Measurements from ENCODE around the gene C1orf116. TPM values are rescaled to one million over a fixed set of nuclear protein-coding genes. Genes with fewer than 3 reads are reported as not detected.

C1orf116 gene
- total RNA-seq, 1 experiment from 2014 or later, result 2.4 TPM

DNA sequence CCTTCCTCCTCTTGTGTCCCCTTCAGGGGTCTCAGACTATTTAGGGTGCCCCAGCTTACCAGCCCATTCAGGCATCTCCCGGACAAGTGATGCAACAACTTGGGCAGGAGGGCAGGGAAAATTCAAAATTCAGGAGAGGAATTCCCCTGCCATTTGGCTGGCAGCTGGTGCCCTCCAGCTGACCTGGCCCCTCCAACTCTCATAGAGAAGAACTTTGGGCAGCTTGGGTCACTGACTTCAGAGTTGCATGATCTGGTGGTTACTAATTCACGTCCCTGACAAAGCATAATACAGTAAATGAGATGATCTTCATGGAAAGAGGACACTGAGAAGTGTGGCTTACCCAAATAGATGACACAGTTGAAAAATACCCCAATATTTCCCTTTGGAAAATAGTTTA lies 62.1 kb downstream of the C1orf116 start, which contains the start of gene FCAMR (continued):
- no peak for TF ChIP-seq KAT7 (CRISPR knock-in tag; IDR thresholded peaks at IDR 0.05; ENCODE audit: borderline replicate concordance)
- TF ChIP-seq ATF3 (CRISPR knock-in tag; conservative IDR thresholded peaks at IDR 0.05), result no peak
- no peak for TF ChIP-seq SP1 (CRISPR knock-in tag; conservative IDR thresholded peaks at IDR 0.05)

DNA sequence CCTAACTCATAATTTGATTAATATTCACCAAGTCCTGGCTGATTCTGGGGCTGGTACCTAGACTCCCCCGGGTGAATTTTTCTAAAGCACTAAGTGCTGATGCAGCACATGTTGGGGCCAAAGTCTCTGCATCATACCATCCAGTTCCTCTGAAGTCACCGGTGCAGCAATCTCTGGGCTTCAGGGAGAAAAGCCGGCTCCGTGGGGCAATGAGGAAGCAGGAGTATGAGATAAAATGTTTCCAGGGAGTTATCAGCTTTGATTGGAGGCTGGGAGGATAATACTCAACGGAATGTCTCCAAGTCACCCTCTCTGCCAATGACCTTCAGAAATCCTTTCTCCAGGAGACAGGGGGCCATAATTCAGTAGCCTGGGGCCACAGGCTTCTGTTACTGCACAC lies 63.5 kb downstream of the C1orf116 start:
- ATAC-seq, result no peak
- peaks cover 3% of the 10 kb centered on the region; the same call in 1 of the 2 replicates for H3K27me3 Mint-ChIP-seq (ENCODE audit: low read depth)
- no peaks in the 10 kb centered on the region for H3K36me3 Mint-ChIP-seq
- DNase-seq (ENCODE audit: low spot score), result no peak
- TF ChIP-seq HMGA2 (CRISPR knock-in tag; IDR thresholded peaks at IDR 0.05) (no peak), GTF2I (CRISPR knock-in tag; conservative IDR thresholded peaks at IDR 0.05) (no peak), ZNF138 (CRISPR knock-in tag; conservative IDR thresholded peaks at IDR 0.05) (no peak), SMAD4 (CRISPR knock-in tag; IDR thresholded peaks at IDR 0.05) (no peak), ELF4 (CRISPR knock-in tag; IDR thresholded peaks at IDR 0.05; ENCODE audit: low read depth) (no peak), JUN (CRISPR knock-in tag; IDR thresholded peaks at IDR 0.05) (no peak), ZNF396 (CRISPR knock-in tag; IDR thresholded peaks at IDR 0.05; ENCODE audit: borderline replicate concordance) (no peak), IRF1 (CRISPR knock-in tag; IDR thresholded peaks at IDR 0.05) (no peak), PREB (CRISPR knock-in tag; IDR thresholded peaks at IDR 0.05; ENCODE audit: borderline replicate concordance) (no peak)
- TF ChIP-seq, protein P1, sequence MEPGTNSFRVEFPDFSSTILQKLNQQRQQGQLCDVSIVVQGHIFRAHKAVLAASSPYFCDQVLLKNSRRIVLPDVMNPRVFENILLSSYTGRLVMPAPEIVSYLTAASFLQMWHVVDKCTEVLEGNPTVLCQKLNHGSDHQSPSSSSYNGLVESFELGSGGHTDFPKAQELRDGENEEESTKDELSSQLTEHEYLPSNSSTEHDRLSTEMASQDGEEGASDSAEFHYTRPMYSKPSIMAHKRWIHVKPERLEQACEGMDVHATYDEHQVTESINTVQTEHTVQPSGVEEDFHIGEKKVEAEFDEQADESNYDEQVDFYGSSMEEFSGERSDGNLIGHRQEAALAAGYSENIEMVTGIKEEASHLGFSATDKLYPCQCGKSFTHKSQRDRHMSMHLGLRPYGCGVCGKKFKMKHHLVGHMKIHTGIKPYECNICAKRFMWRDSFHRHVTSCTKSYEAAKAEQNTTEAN (CRISPR knock-in tag; IDR thresholded peaks at IDR 0.05), result no peak
- TF ChIP-seq, protein P2, sequence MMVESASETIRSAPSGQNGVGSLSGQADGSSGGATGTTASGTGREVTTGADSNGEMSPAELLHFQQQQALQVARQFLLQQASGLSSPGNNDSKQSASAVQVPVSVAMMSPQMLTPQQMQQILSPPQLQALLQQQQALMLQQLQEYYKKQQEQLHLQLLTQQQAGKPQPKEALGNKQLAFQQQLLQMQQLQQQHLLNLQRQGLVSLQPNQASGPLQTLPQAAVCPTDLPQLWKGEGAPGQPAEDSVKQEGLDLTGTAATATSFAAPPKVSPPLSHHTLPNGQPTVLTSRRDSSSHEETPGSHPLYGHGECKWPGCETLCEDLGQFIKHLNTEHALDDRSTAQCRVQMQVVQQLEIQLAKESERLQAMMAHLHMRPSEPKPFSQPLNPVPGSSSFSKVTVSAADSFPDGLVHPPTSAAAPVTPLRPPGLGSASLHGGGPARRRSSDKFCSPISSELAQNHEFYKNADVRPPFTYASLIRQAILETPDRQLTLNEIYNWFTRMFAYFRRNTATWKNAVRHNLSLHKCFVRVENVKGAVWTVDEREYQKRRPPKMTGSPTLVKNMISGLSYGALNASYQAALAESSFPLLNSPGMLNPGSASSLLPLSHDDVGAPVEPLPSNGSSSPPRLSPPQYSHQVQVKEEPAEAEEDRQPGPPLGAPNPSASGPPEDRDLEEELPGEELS (CRISPR knock-in tag; IDR thresholded peaks at IDR 0.05), result no peak
- POLR2A ChIA-PET, result no interaction called here
- H3K9me3 Mint-ChIP-seq, result no peaks in the 10 kb centered on the region
- H3K4me3 Mint-ChIP-seq, result no peak overlapping the region
- no peaks in the 10 kb centered on the region for H3K4me1 Mint-ChIP-seq
- CTCF ChIA-PET, result interaction anchor here (1.1 to 2.1 kb wide), 2 partner anchors 11 to 34 kb away, joined by 3 to 8 read pairs; no protein-coding TSS in a partner anchor
- H3K27ac Mint-ChIP-seq, result no peak overlapping the region

Other genes with a start within 250 kb of the C1orf116 start
- gene IL20, start 167.1 kb downstream of the C1orf116 start, total RNA-seq (2021), result not detected in 3 replicates
- gene IL24, start 135.3 kb downstream of the C1orf116 start, total RNA-seq (2021), result not detected in 3 replicates
- gene FCMR, start 110.8 kb downstream of the C1orf116 start, total RNA-seq (2021), result 0.37 to 1.0 TPM (median 0.71 TPM) in 3 replicates
- 1.8 to 2.2 TPM (median 1.9 TPM) in 3 replicates for gene PIGR, start 86.3 kb downstream of the C1orf116 start, total RNA-seq (2021)
- not detected in 3 replicates for gene FCAMR, start 62.3 kb downstream of the C1orf116 start, total RNA-seq (2021)
- gene YOD1, start 18.5 kb upstream of the C1orf116 start, total RNA-seq (2021), result 9.8 to 12.0 TPM (median 10.2 TPM) in 3 replicates
- 16.8 to 21.0 TPM (median 20.9 TPM) in 3 replicates for gene PFKFB2, start 20.5 kb upstream of the C1orf116 start, total RNA-seq (2021)
- gene C4BPB, start 56.1 kb upstream of the C1orf116 start, total RNA-seq (2021), result 0.26 to 0.30 TPM in 2 of 3 replicates, not detected in the other
- 0.23 to 0.39 TPM (median 0.30 TPM) in 3 replicates for gene C4BPA, start 71.5 kb upstream of the C1orf116 start, total RNA-seq (2021)